OCI-LY1 (cell line): ENCODE measurements around the gene NDUFB1.
A peak's percentile ranks its signal among the peaks of the same experiment; 100 is the strongest.

ENCODE experiments used
- H2AFZ ChIP-seq: fragments of 200-600 bp; sonication (generic), shearing (Covaris generic); 2 replicates; pipeline ENCODE4 v1.6.0; 2014; ENCODE audit warnings: antibody characterized with exemption, mild to moderate bottlenecking, low read length
- H3F3A ChIP-seq: fragments of 200-600 bp; sonication (generic), shearing (Covaris generic); 2 replicates; pipeline ENCODE4 v1.6.0; 2014; ENCODE audit warnings: mild to moderate bottlenecking, antibody characterized with exemption, low read length, moderate library complexity; ENCODE audit not compliant: insufficient read depth
- H3K27ac ChIP-seq: fragments of 200-600 bp; sonication (generic); 2 replicates; pipeline ENCODE4 v1.5.1; 2014; ENCODE audit warnings: low read length, mixed run types, mild to moderate bottlenecking, low read depth; ENCODE audit not compliant: poor library complexity, severe bottlenecking
- H3K27me3 ChIP-seq: fragments of 200-600 bp; sonication (generic); 2 replicates; pipeline ENCODE4 v1.6.0; 2014; ENCODE audit warnings: antibody characterized with exemption, mild to moderate bottlenecking, low read length, moderate library complexity; ENCODE audit not compliant: insufficient read depth
- H3K36me3 ChIP-seq: fragments of 200-600 bp; sonication (generic); 2 replicates; pipeline ENCODE4 v1.6.1; 2014; ENCODE audit warnings: mild to moderate bottlenecking, antibody characterized with exemption, low read length, moderate library complexity, mixed read lengths; ENCODE audit not compliant: insufficient read depth
- H3K4me1 ChIP-seq: fragments of 200-600 bp; sonication (generic); 2 replicates; pipeline ENCODE4 v1.5.1; 2014; ENCODE audit warnings: mild to moderate bottlenecking, low read length, moderate library complexity; ENCODE audit not compliant: insufficient read depth, severe bottlenecking
- H3K4me2 ChIP-seq: fragments of 200-600 bp; sonication (generic), shearing (Covaris generic); 2 replicates; pipeline ENCODE4 v1.6.1; 2014; ENCODE audit warnings: low read length
- H3K4me3 ChIP-seq: fragments of 200-600 bp; sonication (generic); 2 replicates; pipeline ENCODE4 v1.5.1; 2014; ENCODE audit warnings: low read length, low read depth, mild to moderate bottlenecking, mixed read lengths; ENCODE audit not compliant: poor library complexity, severe bottlenecking
- H3K79me2 ChIP-seq: fragments of 200-600 bp; shearing (Covaris generic); 2 replicates; pipeline ENCODE4 v1.6.1; 2016; ENCODE audit warnings: mixed run types, low read length, mixed read lengths; ENCODE audit not compliant: insufficient read depth
- H3K9ac ChIP-seq: fragments of 200-600 bp; sonication (generic), shearing (Covaris generic); 2 replicates; pipeline ENCODE4 v1.6.1; 2014; ENCODE audit warnings: mild to moderate bottlenecking, low read length, mixed read lengths
- H3K9me2 ChIP-seq: fragments of 200-600 bp; sonication (generic), shearing (Covaris generic); 2 replicates; pipeline ENCODE4 v1.6.1; 2014; ENCODE audit warnings: low read depth, mild to moderate bottlenecking, low read length, mixed read lengths
- H3K9me3 ChIP-seq: fragments of 200-600 bp; shearing (Covaris generic); 2 replicates; pipeline ENCODE4 v1.6.1; 2014; ENCODE audit warnings: low read length, mixed read lengths
- H4K20me1 ChIP-seq: fragments of 200-600 bp; sonication (generic), shearing (Covaris generic); 2 replicates; pipeline ENCODE4 v1.6.0; 2016; ENCODE audit warnings: mild to moderate bottlenecking, low read length; ENCODE audit not compliant: insufficient read depth
- CTCF ChIP-seq: fragments of 200-600 bp; sonication (generic), shearing (Covaris generic); IDR thresholded peaks from 2 replicates; pipeline ENCODE4 v1.5.1; 2017; ENCODE audit warnings: mild to moderate bottlenecking, antibody characterized with exemption, low read length, moderate library complexity, mixed read lengths
- EZH2 ChIP-seq: fragments of 200-600 bp; sonication (generic), shearing (Covaris generic); IDR thresholded peaks from 2 replicates; pipeline ENCODE4 v1.8.0; 2017; ENCODE audit warnings: borderline replicate concordance, mixed run types, mild to moderate bottlenecking, antibody characterized with exemption, low read length, moderate library complexity, mixed read lengths

The NDUFB1 gene

DNA sequence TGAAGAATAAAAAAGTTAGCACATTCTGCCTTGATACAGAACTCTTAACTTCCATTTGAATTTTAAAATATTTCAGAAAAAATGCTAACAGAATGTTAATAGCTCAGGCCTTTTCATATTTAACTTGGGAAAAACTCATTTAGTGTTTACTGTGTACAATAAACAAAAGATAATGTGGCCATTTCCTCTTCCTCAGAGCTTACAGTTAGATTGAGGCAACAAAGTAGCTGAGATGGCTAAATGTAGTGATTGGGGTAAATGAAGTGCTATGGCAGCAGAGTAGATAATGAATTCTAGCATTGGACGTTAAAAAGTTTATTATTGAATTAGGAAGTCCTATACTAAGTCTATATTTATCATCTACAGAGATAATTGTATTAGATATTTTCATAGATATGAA lies 12.9 kb upstream of the NDUFB1 start:
- H3K36me3 ChIP-seq: peaks cover 94% of the 10 kb centered on the region
- no peaks in the 10 kb centered on the region for H3K9me2 ChIP-seq
- no peaks in the 10 kb centered on the region for H3K27me3 ChIP-seq
- TF ChIP-seq EZH2: no peak
- no peak for TF ChIP-seq CTCF
- no peak overlapping the region for H3K9ac ChIP-seq
- no peak overlapping the region for H2AFZ ChIP-seq
- H3K4me1 ChIP-seq: no peaks in the 10 kb centered on the region
- no peaks in the 10 kb centered on the region for H3F3A ChIP-seq
- no peaks in the 10 kb centered on the region for H3K9me3 ChIP-seq
- no peak overlapping the region for H3K4me3 ChIP-seq
- H3K27ac ChIP-seq: no peak overlapping the region
- H3K4me2 ChIP-seq: no peak overlapping the region
- no peaks in the 10 kb centered on the region for H3K79me2 ChIP-seq
- H4K20me1 ChIP-seq: no peaks in the 10 kb centered on the region

- peak overlapping the region; percentile 73 for H3K27ac ChIP-seq
- H4K20me1 ChIP-seq: no peaks in the 10 kb centered on the region
- no peaks in the 10 kb centered on the region for H3K9me2 ChIP-seq
- peak overlapping the region; percentile 96 for H3K4me3 ChIP-seq
- H3K27me3 ChIP-seq: no peaks in the 10 kb centered on the region
- H3K9me3 ChIP-seq: no peaks in the 10 kb centered on the region
- peaks cover 18% of the 10 kb centered on the region for H3K79me2 ChIP-seq
- H3K36me3 ChIP-seq: peaks cover 63% of the 10 kb centered on the region
- H3K9ac ChIP-seq: peak overlapping the region; percentile 98
- H3F3A ChIP-seq: no peaks in the 10 kb centered on the region
- peaks cover 40% of the 10 kb centered on the region for H3K4me1 ChIP-seq
- peak overlapping the region; percentile 81 for H3K4me2 ChIP-seq
- no peak for TF ChIP-seq EZH2
- TF ChIP-seq CTCF: no peak
- H2AFZ ChIP-seq: no peak overlapping the region
Measured at GRCh38 chr14:92122761-92123160, 1.3 kb upstream of the NDUFB1 start.

DNA sequence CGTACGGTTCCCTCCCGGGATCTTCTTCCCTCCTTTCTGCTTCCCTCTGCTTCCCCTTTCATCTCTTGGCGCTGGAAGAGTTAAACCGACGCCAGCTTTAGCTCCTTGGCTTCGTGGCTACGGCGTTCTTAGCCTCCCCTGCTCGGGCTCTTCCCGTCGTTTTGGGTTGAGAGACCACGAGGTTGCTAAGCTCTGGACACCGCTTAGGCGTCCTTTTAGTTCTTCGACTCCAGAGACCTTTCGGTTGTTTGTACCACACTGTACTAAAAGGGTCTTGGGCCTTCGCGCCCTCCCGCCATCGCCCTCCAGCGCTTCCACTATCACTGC lies 808 bp upstream of the NDUFB1 start:
- Histone ChIP-seq H3K9me3 (no peaks in the 10 kb centered on the region), H3K4me3 (peak overlapping the region; percentile 96), H3K4me1 (peaks cover 40% of the 10 kb centered on the region), H3K9me2 (no peaks in the 10 kb centered on the region), H3K4me2 (peak overlapping the region; percentile 81), H3K79me2 (peaks cover 18% of the 10 kb centered on the region), H3F3A (no peaks in the 10 kb centered on the region), H2AFZ (no peak overlapping the region), H4K20me1 (no peaks in the 10 kb centered on the region), H3K36me3 (peaks cover 63% of the 10 kb centered on the region), H3K27ac (peak overlapping the region; percentile 73), H3K27me3 (no peaks in the 10 kb centered on the region), H3K9ac (peak overlapping the region; percentile 98)
- TF ChIP-seq EZH2 (no peak), CTCF (no peak)
